ENCODE data around the gene PRDM16.

- TF ChIP-seq, protein P1, sequence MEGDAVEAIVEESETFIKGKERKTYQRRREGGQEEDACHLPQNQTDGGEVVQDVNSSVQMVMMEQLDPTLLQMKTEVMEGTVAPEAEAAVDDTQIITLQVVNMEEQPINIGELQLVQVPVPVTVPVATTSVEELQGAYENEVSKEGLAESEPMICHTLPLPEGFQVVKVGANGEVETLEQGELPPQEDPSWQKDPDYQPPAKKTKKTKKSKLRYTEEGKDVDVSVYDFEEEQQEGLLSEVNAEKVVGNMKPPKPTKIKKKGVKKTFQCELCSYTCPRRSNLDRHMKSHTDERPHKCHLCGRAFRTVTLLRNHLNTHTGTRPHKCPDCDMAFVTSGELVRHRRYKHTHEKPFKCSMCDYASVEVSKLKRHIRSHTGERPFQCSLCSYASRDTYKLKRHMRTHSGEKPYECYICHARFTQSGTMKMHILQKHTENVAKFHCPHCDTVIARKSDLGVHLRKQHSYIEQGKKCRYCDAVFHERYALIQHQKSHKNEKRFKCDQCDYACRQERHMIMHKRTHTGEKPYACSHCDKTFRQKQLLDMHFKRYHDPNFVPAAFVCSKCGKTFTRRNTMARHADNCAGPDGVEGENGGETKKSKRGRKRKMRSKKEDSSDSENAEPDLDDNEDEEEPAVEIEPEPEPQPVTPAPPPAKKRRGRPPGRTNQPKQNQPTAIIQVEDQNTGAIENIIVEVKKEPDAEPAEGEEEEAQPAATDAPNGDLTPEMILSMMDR (IDR thresholded peaks at IDR 0.05), result no peak
- TF ChIP-seq POLR2A (IDR thresholded peaks at IDR 0.05), result no peak
- no peak for TF ChIP-seq POLR2AphosphoS5 (IDR thresholded peaks at IDR 0.05)
- TF ChIP-seq EP300 (IDR thresholded peaks at IDR 0.05), result no peak
Measured at GRCh38 chr1:3405974-3406867, 337.2 kb downstream of the PRDM16 start.
